Hippocampal formation (tissue), 2 donors: Measurements from ENCODE around the gene CCDC148.
A peak's percentile ranks its signal among the peaks of the same experiment; 100 is the strongest.

Experiments used
- DNase-seq, 2 donors: peaks; one replicate each; lab custom pipeline; 2025; lab: John Stamatoyannopoulos, UW

Gene CCDC148

GRCh38 chr2:158456309-158457066, at the start of gene CCDC148, which contains the start of gene PKP4:
CCDC148 (minus strand) TSS chr2:158456753; CDS start chr2:158456439, 314 bp downstream.
PKP4 (plus strand) TSS chr2:158456952; CDS start chr2:158533185, 76,233 bp downstream.
- peak; percentile 90 to 92 for DNase-seq

- no peak for DNase-seq
Measured at GRCh38 chr2:158505448-158505934, 48.9 kb upstream of the CCDC148 start.

GRCh38 chr2:158504088-158504487, 47.5 kb upstream of the CCDC148 start:
- DNase-seq: no peak

DNA sequence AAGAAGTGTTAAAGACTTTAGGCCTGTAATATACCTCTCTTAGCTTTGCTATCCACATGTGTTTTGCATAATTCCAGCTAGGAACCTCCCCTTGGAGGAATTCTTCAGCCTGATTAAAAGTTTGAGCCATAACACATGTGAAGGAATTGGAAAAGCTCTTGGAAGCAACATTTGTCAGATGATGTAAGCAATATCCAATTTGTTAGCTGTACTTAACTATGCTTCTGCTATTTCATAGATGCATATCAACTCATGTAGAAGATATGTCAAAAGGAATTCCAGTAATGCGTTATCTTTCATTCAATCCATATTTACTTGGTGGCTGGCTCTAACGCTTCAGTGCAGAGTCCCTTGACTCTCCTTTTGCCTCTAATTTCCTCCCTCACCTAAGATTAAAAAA, 46.4 kb upstream of the CCDC148 start:
- DNase-seq: no peak

DNA sequence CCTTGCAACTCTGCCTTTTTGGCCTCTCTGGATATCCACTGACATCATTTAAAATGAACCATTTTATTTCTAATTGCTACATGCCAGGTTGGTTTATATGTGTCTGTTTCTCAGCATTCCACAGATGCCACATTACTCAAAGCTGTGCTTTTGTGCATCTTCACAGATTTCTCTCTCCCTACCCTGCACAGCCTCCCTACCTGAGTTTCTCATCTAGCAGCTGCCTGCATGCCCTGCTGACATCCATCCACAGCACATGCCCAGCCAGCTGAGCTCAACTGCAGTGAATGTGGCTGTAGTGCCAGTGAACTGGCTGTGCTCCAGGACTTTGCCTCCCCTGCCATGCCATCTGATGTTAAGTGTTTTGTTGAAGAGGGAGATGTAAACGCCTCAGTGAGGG, 44.7 kb upstream of the CCDC148 start:
- DNase-seq: peak in 1 of 2 donors; percentile 73

- DNase-seq: no peak
Measured at GRCh38 chr2:158500333-158500732, 43.8 kb upstream of the CCDC148 start.

GRCh38 chr2:158499383-158499782, 42.8 kb upstream of the CCDC148 start:
- DNase-seq: no peak

GRCh38 chr2:158498749-158499136, 42.2 kb upstream of the CCDC148 start:
- no peak for DNase-seq

GRCh38 chr2:158498043-158498748, 41.6 kb upstream of the CCDC148 start:
- no peak for DNase-seq

DNA sequence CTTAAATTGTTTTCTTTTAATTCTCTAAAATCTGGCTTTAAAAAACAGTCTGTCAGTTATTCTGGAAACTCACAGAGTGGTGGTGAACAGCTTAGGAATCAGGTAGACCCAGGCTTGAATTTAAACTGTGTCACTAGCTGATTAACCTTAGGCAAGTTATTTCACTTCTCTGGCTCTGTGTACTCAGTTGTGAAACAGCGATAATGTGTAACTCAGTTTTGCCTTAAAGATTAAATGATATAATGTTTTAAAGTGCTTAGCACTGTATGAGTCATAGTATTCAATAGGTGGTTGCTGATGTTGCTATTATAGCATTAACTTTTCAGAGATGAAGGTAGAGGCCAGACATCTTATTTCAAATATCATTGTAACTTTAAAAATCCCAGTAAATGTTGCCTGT, 40.9 kb upstream of the CCDC148 start:
- no peak for DNase-seq

GRCh38 chr2:158496986-158497385, 40.4 kb upstream of the CCDC148 start:
- DNase-seq: no peak

GRCh38 chr2:158495175-158495574, 38.6 kb upstream of the CCDC148 start:
- DNase-seq: no peak

GRCh38 chr2:158493458-158493857, 36.9 kb upstream of the CCDC148 start:
- no peak for DNase-seq

GRCh38 chr2:158491072-158491471, 34.5 kb upstream of the CCDC148 start:
- DNase-seq: no peak

DNA sequence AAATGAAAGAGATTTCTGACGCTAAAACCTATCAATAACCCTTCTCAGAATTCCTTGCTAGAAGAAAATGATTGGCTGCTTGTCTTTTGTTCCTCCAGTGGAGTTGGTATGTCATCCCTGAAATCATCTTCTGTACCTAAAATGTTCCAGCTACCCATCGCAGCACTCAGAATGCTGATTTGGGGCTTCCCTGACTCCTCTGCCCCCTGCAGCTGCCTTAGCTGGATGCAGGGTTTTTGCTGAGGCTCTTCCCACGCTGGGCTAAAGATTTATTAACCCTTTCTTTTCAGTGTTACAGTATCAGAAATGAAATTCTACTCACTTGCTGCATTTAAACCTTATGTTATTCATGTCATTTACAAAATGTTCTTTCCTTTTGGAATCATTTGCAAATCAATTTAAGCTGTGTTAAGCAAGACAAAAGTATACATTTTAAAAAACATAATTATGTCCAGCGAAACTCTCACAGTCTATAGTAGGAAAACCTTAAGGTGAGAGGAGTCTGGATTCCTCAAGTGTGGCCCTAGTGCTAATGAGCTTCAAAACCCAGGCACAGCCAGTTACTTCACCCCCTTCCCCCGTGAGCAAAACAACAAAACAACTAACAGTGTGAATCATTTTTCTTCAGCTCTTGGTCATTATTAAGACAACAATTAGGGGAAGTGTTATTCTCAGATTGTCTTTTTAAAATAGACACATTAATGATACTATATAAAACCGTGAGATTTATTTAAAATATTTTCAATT, 33.0 kb upstream of the CCDC148 start:
- no peak for DNase-seq

- no peak for DNase-seq
Measured at GRCh38 chr2:158488442-158489216, 32.1 kb upstream of the CCDC148 start.

DNA sequence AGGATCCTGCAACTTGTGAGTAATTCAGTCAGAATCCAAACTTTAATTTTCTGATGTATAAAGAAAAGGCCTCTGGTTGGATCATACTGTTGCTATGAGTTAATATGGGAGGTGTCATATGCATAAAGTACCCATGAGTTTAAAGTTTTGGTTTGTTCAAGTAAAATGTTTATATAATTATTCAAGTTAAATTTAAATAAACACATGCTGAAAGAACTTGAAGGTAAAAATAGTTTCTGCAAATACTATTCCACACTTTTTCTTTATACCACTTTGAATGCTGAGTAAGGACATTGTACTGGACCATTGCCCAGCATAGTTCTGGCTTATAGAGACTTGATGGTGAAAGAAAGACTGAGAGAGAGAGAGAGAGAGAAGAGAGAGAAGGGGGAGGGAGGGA, 30.9 kb upstream of the CCDC148 start:
- DNase-seq: no peak

- DNase-seq: no peak
Measured at GRCh38 chr2:158486970-158487325, 30.4 kb upstream of the CCDC148 start.

GRCh38 chr2:158486150-158486969, 29.8 kb upstream of the CCDC148 start:
- DNase-seq: no peak

DNA sequence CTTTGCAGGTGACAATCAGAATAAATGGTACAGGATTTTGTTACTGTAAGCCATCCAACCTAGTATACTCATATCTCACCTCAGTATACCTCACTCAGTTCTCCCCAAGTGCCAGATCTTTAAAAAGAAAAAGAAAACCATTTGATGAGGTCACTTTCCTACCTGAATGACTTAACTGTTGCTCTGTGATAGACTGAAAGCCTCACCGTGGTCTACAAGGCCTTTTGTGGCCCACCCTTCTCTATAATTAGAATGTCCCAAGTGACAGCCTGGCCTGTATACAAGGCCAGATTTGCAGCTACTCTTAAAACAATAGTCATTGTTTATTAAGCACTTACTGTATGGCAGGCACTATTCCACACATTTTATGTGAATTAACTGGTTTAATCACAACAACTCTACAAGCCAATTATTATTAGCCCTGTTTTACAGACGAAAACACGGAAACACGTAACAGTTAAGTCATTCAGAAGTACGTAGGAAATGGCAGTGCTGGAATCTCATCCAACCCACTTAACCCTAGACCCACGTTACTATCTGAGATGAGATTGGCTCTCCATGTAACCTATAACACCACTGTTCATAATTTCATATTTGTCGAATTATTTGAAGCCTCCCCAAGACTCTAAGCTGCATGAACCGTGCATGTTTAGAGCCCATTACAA, 28.5 kb upstream of the CCDC148 start:
- DNase-seq: no peak
